ENCODE data around the gene HS3ST5. TPM values are rescaled to one million over a fixed set of nuclear protein-coding genes. Genes with fewer than 3 reads are reported as not detected.

HS3ST5 gene
- total RNA-seq, 1 donor from 2014 or later, result 0.05 TPM

- no peak overlapping the region for H3K27ac Mint-ChIP-seq (ENCODE audit: unreplicated experiment)
- no peaks in the 10 kb centered on the region for H3K4me1 Mint-ChIP-seq (ENCODE audit: low read depth)
These were observed 89.4 kb downstream of the HS3ST5 start for GRCh38 chr6:114253431-114253830.

GRCh38 chr6:114249522-114249921, 93.3 kb downstream of the HS3ST5 start:
- H3K36me3 Mint-ChIP-seq (ENCODE audit: low read depth), result no peaks in the 10 kb centered on the region
- H3K9me3 Mint-ChIP-seq (ENCODE audit: low read depth), result no peaks in the 10 kb centered on the region
- H3K27me3 Mint-ChIP-seq (ENCODE audit: low read depth), result no peaks in the 10 kb centered on the region
- H3K27ac Mint-ChIP-seq (ENCODE audit: unreplicated experiment), result no peak overlapping the region
- DNase-seq (ENCODE audit: low spot score), result no peak
- no peaks in the 10 kb centered on the region for H3K4me1 Mint-ChIP-seq (ENCODE audit: low read depth)
- no peak for TF ChIP-seq CTCF (IDR thresholded peaks at IDR 0.05)
- no peak overlapping the region for H3K4me3 Mint-ChIP-seq (ENCODE audit: unreplicated experiment)

More at GRCh38 chr6:114253431-114253830, 89.4 kb downstream of the HS3ST5 start:
- no peaks in the 10 kb centered on the region for H3K9me3 Mint-ChIP-seq (ENCODE audit: low read depth)
- TF ChIP-seq CTCF (IDR thresholded peaks at IDR 0.05), result no peak
- H3K27me3 Mint-ChIP-seq (ENCODE audit: low read depth), result no peaks in the 10 kb centered on the region
- no peaks in the 10 kb centered on the region for H3K36me3 Mint-ChIP-seq (ENCODE audit: low read depth)
- H3K4me3 Mint-ChIP-seq (ENCODE audit: unreplicated experiment), result no peak overlapping the region
- no peak for DNase-seq (ENCODE audit: low spot score)

- no peak for TF ChIP-seq CTCF (IDR thresholded peaks at IDR 0.05)
- no peak overlapping the region for H3K27ac Mint-ChIP-seq (ENCODE audit: unreplicated experiment)
- no peaks in the 10 kb centered on the region for H3K36me3 Mint-ChIP-seq (ENCODE audit: low read depth)
- no peaks in the 10 kb centered on the region for H3K9me3 Mint-ChIP-seq (ENCODE audit: low read depth)
- no peaks in the 10 kb centered on the region for H3K4me1 Mint-ChIP-seq (ENCODE audit: low read depth)
- H3K27me3 Mint-ChIP-seq (ENCODE audit: low read depth), result no peaks in the 10 kb centered on the region
- no peak overlapping the region for H3K4me3 Mint-ChIP-seq (ENCODE audit: unreplicated experiment)
- DNase-seq (ENCODE audit: low spot score), result no peak
These were observed 95.7 kb downstream of the HS3ST5 start for GRCh38 chr6:114247101-114247500.

GRCh38 chr6:114240796-114241195, 102.0 kb downstream of the HS3ST5 start:
- Mint-ChIP-seq H3K36me3 (ENCODE audit: low read depth) (no peaks in the 10 kb centered on the region), H3K9me3 (ENCODE audit: low read depth) (no peaks in the 10 kb centered on the region), H3K27me3 (ENCODE audit: low read depth) (no peaks in the 10 kb centered on the region), H3K27ac (ENCODE audit: unreplicated experiment) (no peak overlapping the region), H3K4me3 (ENCODE audit: unreplicated experiment) (no peak overlapping the region), H3K4me1 (ENCODE audit: low read depth) (no peaks in the 10 kb centered on the region)
- no peak for TF ChIP-seq CTCF (IDR thresholded peaks at IDR 0.05)
- no peak for DNase-seq (ENCODE audit: low spot score)

GRCh38 chr6:114228675-114229074, 114.1 kb downstream of the HS3ST5 start:
- Mint-ChIP-seq H3K4me1 (ENCODE audit: low read depth) (peaks cover under 1% of the 10 kb centered on the region), H3K4me3 (ENCODE audit: unreplicated experiment) (no peak overlapping the region), H3K9me3 (ENCODE audit: low read depth) (peaks cover 8% of the 10 kb centered on the region), H3K27me3 (ENCODE audit: low read depth) (no peaks in the 10 kb centered on the region), H3K27ac (ENCODE audit: unreplicated experiment) (no peak overlapping the region), H3K36me3 (ENCODE audit: low read depth) (peaks cover 1% of the 10 kb centered on the region)
- no peak for TF ChIP-seq CTCF (IDR thresholded peaks at IDR 0.05)
- DNase-seq (ENCODE audit: low spot score), result no peak
